Astrocyte (in vitro differentiated cells and primary cell): ENCODE data around the gene ARHGEF10L.

Experiments
- CTCF ChIP-seq: IDR thresholded peaks from 2 replicates; pipeline ENCODE4 v1.5.1; 2011; ENCODE audit warnings: low read depth, mild to moderate bottlenecking, inconsistent platforms, low read length, moderate library complexity; ENCODE audit not compliant: insufficient read depth
- EZH2 ChIP-seq: IDR thresholded peaks from 2 replicates; pipeline ENCODE4 v1.6.1; 2012; ENCODE audit warnings: mild to moderate bottlenecking, low read length, inconsistent platforms; ENCODE audit not compliant: insufficient read depth

- TF ChIP-seq EZH2 (no peak), CTCF (no peak)
These were observed at the start of gene ARHGEF10L for GRCh38 chr1:17539477-17540254.
